ENCODE measurements around the gene PCGF3. TPM values are rescaled to one million over a fixed set of nuclear protein-coding genes. Genes with fewer than 3 reads are reported as not detected.
"Not testable (repeated sequence)": the region's sequence is repeated elsewhere in the genome, so short reads cannot be mapped to it uniquely, and the experiment has no call there.

Gene PCGF3
- total RNA-seq, 1 donor from 2014 or later, result 35.2 TPM

DNA sequence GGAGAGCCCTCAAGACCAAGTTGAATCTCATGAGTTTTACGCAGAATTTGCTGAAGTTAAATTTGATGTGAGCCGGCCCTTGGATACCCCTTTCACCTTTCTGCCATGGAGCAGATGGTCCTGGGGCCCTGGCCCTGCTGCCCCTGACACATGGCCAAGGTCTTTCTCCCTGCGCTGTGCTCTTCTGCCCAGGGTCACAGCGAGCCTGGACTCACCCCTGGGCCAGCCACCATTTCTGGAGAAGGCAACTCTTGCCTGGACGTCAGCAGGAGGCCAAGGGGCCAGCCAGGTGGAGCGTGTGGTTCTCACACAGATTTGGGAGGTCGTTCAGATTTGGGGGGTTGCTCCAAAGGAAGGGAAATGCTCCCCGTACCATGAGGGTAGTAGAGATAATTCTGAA lies 30.0 kb downstream of the PCGF3 start:
- no peak for DNase-seq (ENCODE audit: low read depth)
- no peak overlapping the region for H3K4me3 ChIP-seq (ENCODE audit: low read depth, low read length)
- TF ChIP-seq, protein P1, sequence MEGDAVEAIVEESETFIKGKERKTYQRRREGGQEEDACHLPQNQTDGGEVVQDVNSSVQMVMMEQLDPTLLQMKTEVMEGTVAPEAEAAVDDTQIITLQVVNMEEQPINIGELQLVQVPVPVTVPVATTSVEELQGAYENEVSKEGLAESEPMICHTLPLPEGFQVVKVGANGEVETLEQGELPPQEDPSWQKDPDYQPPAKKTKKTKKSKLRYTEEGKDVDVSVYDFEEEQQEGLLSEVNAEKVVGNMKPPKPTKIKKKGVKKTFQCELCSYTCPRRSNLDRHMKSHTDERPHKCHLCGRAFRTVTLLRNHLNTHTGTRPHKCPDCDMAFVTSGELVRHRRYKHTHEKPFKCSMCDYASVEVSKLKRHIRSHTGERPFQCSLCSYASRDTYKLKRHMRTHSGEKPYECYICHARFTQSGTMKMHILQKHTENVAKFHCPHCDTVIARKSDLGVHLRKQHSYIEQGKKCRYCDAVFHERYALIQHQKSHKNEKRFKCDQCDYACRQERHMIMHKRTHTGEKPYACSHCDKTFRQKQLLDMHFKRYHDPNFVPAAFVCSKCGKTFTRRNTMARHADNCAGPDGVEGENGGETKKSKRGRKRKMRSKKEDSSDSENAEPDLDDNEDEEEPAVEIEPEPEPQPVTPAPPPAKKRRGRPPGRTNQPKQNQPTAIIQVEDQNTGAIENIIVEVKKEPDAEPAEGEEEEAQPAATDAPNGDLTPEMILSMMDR (conservative IDR thresholded peaks at IDR 0.05; ENCODE audit: low read depth, low read length), result no peak

DNA sequence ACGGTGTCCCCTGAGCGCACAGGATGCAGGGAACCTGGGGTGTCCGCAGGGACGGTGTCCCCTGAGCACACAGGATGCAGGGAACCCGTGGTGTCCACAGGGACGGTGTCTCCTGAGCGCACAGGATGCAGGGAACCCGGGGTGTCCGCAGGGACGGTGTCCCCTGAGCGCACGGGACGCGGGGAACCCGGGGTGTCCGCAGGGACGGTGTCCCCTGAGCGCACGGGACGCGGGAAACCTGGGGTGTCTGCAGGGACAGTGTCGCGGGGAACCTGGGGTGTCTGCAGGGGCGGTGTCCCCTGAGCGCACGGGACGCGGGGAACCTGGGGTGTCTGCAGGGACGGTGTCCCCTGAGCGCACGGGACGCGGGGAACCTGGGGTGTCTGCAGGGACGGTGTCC lies 30.9 kb downstream of the PCGF3 start:
- DNase-seq (ENCODE audit: low read depth); H3K4me3 ChIP-seq (ENCODE audit: low read depth, low read length): not testable (repeated sequence)

- TF ChIP-seq, protein P1 (conservative IDR thresholded peaks at IDR 0.05; ENCODE audit: low read depth, low read length), result no peak
- DNase-seq (ENCODE audit: low read depth), result no peak
- H3K4me3 ChIP-seq (ENCODE audit: low read depth, low read length), result no peak overlapping the region
Observed at GRCh38 chr4:738781-739280, 33.2 kb downstream of the PCGF3 start.

GRCh38 chr4:739569-739968 lies 33.9 kb downstream of the PCGF3 start:
- TF ChIP-seq, protein P1 (conservative IDR thresholded peaks at IDR 0.05; ENCODE audit: low read depth, low read length), result no peak
- no peak overlapping the region for H3K4me3 ChIP-seq (ENCODE audit: low read depth, low read length)
- no peak for DNase-seq (ENCODE audit: low read depth)

GRCh38 chr4:740011-740410 lies 34.4 kb downstream of the PCGF3 start:
- no peak for DNase-seq (ENCODE audit: low read depth)
- H3K4me3 ChIP-seq (ENCODE audit: low read depth, low read length), result no peak overlapping the region

GRCh38 chr4:740656-741282 lies 35.1 kb downstream of the PCGF3 start:
- DNase-seq (ENCODE audit: low read depth), result no peak
- H3K4me3 ChIP-seq (ENCODE audit: low read depth, low read length), result no peak overlapping the region
- TF ChIP-seq, protein P1 (conservative IDR thresholded peaks at IDR 0.05; ENCODE audit: low read depth, low read length), result no peak

More at GRCh38 chr4:740011-740410, 34.4 kb downstream of the PCGF3 start:
- TF ChIP-seq, protein P1 (conservative IDR thresholded peaks at IDR 0.05; ENCODE audit: low read depth, low read length), result no peak

DNA sequence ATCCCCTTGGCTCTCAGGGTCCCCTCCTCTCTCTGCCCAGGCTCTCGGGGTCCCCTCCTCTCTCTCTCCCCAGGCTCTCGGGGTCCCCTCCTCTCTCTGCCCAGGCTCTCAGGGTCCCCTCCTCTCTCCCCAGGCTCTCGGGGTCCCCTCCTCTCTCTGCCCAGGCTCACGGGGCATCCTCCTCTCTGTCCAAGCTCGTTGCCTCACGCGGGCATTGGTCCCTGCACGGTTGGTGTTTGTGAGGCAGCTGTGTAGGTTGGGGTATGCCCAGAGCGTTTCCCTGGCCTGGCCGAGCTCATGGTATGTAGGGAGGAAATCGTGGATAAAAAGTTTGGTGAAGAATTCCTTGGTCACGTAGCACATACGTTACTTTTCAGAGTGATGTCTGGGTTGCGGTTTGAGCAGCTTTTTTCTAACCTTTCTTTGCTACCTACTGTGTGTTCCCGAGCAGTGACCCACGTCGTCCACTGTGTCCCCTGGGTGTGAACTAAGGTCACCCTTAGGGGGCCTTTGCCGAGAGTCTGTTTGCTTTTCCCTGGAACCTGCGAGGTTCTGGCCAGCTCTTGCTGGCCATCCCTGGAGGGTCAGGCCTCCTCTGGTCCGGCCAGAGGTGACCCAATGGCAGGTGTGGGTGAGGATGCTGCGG lies 36.6 kb downstream of the PCGF3 start:
- no peak overlapping the region for H3K4me3 ChIP-seq (ENCODE audit: low read depth, low read length)
- TF ChIP-seq, protein P1 (conservative IDR thresholded peaks at IDR 0.05; ENCODE audit: low read depth, low read length), result no peak
- no peak for DNase-seq (ENCODE audit: low read depth)
